HG02852 (cell line): Measurements from ENCODE around the gene GBP3.
"Not testable (repeated sequence)": the region's sequence is repeated elsewhere in the genome, so short reads cannot be mapped to it uniquely, and the experiment has no call there.

Source experiments
- ATAC-seq: cut with Tn5 transposase; IDR thresholded peaks from one replicate; pipeline ENCODE4 v1.9.1; 2021; ENCODE audit warnings: mild to moderate bottlenecking, moderate library complexity; ENCODE audit not compliant: unreplicated experiment

GBP3 gene, protein sequence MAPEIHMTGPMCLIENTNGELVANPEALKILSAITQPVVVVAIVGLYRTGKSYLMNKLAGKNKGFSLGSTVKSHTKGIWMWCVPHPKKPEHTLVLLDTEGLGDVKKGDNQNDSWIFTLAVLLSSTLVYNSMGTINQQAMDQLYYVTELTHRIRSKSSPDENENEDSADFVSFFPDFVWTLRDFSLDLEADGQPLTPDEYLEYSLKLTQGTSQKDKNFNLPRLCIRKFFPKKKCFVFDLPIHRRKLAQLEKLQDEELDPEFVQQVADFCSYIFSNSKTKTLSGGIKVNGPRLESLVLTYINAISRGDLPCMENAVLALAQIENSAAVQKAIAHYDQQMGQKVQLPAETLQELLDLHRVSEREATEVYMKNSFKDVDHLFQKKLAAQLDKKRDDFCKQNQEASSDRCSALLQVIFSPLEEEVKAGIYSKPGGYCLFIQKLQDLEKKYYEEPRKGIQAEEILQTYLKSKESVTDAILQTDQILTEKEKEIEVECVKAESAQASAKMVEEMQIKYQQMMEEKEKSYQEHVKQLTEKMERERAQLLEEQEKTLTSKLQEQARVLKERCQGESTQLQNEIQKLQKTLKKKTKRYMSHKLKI

DNA sequence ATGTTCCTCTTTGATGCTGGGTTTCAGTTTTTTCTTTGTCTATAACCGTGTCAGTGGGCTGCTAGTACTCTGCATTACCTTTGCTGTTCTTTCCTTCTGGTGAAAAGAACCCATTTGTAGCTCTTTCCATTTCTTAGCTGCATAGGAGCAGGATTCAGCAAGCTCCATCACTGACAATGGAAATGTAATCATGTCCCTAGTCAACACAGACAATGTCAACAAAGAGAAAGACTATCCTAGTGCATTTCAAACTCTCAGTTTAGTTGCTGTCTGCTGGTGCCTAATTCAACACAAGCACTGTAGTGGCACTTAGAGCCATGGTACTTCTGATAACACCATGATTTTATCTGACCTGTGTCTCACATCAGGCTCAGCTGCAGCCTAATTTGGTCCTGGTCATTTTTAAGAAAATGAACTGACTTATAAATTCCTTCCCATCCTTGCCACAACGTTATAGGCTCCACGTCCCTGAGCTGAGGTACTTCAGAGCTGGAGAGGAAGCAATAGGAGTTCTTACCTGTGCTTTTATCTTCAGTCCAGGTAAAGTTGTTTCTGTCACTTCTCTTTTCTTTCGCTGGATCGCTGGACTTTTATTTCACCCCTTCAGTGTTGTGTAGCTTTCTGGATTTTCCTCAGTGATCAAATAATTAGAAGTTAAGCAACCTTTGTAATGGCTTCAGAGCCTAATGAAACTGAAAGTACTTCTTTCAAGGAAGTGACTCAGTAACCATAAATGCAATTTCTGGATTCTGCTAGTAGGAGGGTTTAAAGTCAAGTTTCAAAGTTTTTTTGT is at the start of gene GBP3:
GBP3 (minus strand) TSS at position 700 of the 793 bp plus-strand sequence. CDS start 2,145 bp downstream, outside the sequence.
- ATAC-seq: peak; percentile 81

DNA sequence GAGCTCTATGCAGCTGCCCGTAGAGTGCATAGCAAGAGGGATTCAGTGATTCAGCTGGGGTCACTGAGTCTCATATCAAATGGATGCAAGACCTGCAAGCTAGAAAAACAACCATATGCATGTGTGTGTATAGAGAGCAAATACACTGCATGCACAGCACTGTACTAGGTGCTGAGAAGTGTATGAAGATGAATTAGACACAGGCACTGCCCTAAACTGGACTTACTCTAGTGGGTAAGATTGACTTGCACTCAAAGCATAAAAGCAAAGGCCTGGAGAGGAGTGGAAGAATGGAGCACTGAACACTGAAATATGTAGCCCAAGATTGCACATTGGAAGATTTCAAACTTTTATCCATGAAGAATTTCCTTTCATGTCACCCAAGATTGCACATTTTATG is 47.8 kb upstream of the GBP3 start:
- ATAC-seq: no peak

DNA sequence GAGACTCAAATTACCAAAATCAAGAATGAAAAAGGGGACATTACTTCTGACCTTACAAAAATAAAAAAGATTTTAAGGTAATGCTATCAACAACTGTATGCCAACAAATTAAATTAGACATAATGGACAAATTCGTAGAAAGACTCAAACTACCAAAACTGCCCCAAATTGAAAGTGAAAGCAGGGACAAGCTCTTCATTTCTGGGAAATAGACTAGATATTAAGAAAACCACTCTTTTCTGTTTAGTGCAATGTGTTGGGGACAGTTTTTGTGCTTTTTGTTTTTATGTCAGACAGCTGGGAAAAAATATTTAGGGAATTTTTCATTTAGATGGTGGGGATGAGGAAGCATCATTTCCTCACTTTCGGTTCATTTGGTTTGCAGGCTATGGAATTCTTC is 47.3 kb upstream of the GBP3 start:
- ATAC-seq: no peak

DNA sequence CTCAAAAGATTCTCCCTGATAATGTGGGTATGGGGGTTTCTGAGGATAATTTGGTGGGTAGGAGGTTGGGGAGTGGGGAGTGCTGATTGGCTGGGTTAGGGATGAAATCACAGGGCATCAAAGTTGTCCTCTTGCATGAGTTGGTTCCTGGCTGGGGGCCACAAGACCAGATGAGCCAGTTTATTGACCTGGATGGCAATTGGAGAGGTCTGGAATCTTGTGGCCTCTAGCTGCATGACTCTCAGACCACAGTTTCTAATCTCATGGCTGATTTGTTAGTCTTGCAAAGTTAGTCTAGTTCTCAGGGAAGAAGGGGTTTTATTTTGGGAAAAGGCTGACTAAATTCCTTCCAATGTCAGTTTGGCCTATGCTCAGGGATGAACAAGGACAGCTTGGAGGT is 45.6 kb upstream of the GBP3 start:
- no peak for ATAC-seq

DNA sequence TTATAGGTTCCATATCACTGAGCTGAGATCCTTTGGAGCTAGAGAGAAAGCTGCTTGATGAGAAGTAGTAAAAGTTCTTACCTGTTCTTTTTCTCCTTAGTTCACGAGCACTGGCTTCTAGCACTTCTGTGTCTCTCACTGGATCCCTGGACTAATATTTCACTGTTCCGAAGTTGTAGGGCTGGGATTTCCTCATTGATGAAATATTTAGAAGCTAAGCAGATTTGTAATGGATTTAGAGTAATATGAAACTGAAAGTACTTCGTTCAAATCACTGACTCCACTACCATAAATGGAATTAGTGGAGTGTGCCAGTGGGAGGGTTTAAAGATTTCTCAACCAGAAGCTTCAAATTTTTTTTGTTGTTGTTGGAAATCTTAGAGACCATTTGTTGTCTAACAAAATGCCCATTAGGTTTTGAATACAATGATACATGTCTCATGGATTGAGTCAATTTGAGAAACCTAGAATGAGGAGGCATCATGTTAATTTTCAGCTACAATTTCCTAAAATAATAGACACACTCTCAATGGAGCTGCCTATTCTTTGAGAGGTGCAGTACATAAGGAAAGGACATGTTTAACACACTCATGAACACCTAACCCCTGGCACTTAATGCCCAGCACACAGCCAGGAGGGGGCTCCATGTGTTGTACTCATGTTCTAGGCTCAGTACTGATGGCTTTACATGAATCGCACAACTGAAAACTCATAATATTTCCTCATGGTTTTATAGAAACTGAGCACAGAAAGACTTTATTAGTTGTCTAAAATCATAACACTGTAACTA is 42.6 kb upstream of the GBP3 start, which contains the start of gene GBP1:
GBP1 (minus strand) TSS at position 130 of the 790 bp plus-strand sequence. CDS start 1,974 bp downstream, outside the sequence.
- ATAC-seq: peak; percentile 72

DNA sequence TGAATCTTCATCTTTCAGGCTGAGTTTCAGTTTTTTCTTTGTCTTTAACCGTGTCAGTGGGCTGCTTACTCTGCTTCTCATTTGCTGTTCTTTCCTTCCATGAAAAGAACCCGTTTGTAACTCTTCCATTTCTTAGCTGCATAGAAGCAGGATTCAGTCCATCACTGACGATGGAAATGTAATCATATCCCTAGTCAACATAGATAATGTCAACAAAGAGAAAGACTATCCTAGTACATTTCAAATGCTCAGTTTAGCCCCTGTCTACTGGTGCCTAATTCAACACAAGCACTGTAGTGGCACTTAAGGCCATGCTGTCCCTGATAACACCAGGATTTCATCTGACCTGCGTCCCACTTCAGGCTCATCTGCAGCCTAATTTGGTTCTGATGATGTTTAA is 42.0 kb upstream of the GBP3 start:
- peak; percentile 41 for ATAC-seq

DNA sequence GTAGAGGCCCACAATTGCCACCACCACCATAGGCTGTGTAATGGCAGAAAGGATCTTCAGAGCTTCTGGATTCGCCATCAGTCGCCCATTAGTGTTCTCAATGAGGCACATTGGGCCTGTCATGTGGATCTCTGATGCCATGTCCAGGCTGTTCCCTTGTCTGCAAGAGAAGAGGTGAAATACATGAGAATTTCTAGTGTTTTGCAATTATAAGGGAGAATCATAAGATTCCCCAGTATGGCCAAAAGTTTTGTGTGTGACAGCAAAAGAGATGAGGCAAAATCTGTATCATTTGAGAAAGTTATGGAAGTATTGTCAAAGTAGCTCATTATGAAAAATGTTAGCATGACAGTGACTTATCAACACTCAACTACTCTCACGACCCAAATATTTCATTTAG is 40.4 kb upstream of the GBP3 start:
- no peak for ATAC-seq

DNA sequence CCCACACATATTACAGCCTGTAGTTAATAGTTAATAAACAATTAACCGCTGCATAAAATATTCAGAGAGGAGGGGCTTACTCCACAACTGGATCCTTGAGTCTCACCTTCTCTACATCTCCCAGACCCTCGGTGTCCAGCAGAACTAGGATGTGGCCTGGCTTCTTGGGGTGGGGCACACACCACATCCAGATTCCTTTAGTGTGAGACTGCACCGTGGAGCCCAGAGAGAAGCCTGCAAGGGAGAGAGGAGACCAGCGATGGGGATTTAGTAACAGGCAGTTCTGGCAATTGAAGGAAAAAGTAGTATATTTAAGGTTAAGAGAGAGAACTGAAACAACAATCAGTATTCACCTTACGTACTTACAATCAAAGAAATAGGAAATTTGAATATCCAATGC is 37.4 kb upstream of the GBP3 start:
- ATAC-seq: no peak

DNA sequence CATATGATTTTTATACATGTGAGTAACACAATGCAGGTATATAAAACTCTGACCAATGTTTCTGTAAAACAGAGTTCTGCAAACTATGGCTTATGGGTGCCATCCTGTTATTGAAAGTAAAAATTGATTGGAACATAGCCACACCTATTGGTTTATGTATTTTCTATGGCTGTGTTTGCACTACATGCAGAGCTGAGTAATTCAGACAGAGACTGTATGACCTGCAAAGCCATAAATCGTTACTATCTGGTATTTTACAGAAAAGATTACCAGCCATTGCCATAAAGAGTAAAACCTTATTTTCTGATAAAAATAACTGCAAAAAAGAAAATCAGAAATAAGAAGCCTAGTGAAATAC is 29.3 kb upstream of the GBP3 start:
- ATAC-seq: no peak

DNA sequence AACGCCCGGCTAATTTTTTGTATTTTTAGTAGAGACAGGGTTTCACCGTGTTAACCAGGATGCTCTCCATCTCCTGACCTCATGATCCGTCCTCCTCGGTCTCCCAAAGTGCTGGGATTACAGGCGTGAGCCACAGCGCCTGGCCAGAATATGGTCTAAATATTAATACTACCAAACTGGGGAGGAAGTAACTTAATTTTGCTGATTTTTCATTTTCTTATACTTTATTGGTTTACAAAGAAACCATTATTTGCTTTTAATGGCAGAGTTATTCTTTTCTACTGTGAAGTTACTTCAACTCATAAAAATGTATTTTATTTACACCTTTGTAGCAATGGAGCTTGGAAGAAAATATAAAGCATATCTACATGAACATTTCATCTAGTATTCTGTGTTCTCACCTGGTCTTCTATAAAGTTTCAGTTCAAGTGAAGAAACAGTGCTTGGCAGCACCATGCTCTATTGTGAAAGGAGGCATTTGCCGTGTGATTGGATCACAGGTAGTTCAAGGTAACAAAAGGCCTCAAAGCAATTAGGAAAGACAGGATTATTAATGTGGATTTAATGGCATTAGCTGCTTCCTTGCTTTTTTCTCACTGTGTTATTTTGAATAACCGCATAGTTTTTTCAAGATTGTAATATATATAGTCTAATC is 28.8 kb upstream of the GBP3 start:
- ATAC-seq: no peak

DNA sequence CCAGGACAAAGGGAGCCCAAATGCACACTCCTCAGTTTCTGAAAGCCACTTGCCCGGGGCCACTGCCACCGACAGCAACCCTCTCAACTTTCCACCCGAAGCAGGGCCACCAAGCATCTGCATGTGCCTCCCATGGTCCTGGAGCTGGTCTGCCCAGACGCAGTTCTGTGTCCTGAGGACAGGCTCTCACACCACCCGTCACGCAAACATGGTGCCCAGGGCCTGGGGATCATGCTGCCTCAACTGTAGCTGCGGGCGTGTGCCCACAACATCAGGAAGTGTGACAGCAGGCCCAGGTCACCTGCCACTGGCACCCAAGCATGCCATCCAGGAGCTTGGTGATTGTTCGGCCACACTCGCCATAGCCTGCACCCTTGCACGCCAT is 28.0 kb upstream of the GBP3 start:
- ATAC-seq: no peak

DNA sequence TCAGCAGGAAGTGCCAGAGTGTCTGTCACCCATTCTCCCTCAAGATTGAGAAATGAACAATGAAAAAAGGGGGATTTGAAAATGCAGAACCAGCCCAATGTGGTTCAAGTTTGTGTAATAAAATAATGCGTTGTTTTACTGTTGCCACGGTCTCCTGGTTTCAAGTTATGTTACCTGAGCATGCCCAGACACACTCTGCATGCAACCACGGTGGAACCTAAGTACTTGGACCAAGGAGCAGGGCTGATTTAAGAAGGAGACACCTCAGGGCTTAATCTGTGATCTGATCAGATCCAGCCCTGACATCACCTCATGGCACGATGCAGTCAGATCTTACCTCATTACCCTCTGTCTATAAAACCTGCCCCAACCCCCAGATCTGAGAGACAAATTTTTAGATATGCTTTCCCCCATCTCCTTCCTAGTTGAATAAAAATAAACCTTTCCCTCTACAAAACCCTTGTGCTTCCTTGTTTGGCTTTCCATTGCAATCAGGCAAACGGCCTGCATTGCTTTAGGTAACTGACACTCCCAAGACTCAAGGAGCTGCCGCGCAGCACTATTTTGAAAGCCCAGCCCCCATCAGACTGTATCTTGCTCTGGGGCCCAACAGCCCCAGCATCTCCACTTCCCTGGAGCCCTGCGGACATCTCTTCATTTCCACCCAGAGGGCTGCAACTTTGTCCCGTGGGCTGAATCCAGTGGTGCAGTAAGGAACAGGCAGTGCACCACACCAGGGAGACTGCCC is 27.4 kb upstream of the GBP3 start:
- ATAC-seq: not testable (repeated sequence)

DNA sequence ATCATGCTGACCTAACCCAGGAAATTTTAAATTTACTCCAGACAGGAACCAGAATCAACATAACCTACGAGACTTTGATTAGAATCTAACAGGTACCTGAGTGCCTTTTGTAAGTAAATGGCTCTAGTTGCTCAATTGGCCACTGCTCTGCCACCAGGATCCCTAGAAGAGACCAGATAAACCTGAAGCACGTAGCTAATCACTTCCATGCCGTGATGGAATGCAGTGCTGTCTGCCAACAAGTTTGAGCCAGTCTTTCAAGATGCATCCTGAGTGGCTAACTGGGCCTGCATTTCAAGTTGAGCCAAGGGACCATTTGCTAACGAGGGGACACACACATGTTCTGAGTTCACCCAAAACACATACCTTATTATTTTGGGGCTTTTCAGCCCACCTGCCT is 26.5 kb upstream of the GBP3 start:
- not testable (repeated sequence) for ATAC-seq

DNA sequence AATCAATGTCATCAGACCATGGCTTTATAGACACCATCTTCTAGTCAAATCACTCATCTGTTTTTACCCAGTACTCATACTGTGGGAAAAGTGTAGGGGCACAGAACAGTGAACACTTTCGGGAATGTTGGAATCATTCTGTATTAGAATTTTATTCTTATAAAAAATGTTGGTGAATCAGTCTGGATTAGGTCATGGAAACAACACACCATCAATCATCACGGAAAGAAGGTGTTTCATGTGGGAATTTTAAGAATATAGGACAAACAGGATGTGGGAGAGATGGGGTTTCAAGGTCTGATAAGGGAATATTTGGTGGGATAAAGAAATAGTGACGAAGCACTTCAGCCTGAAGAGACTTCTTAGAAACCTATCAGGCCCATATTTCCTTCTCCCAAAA is 25.1 kb upstream of the GBP3 start:
- no peak for ATAC-seq

DNA sequence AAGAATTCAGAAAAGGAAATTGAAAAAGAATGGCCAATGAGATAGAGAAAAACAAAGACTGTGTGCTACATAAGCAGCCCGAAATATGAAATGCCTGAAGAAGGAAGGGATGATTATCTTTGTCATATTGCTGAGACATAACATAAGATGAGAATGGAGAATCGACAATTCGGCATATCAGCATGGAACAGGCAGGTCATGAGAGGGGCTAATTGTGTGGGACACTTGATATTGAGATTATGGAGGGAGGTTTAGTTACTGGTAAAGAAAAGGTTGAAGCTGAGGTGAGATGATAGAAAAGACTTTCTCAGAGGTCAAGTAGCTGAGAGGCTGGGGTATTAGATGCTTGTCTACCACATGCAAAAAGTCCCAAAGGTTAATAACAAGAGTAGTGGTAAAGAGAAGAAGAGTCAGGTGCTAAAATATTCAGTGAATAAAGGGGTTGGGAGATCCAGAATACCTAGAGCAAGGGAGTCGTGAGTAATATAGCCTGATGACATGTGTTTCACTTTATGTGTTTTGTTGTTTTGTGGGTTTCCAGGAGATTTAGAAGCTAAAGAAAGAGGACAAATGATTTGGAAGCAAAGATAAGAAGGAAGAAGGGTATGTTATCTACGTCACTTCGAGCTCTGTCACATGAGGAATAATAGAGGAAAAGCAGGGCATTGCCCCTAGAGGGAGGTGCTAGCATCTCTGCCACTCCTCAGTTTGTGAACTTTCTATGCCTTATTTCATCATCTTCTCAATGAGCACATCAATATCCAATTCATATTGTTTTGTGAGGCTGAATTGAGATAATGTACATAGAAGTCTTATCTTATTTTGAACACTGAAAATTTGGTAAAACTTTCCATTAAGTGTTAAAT is 23.9 kb upstream of the GBP3 start:
- peak; percentile 79 for ATAC-seq

DNA sequence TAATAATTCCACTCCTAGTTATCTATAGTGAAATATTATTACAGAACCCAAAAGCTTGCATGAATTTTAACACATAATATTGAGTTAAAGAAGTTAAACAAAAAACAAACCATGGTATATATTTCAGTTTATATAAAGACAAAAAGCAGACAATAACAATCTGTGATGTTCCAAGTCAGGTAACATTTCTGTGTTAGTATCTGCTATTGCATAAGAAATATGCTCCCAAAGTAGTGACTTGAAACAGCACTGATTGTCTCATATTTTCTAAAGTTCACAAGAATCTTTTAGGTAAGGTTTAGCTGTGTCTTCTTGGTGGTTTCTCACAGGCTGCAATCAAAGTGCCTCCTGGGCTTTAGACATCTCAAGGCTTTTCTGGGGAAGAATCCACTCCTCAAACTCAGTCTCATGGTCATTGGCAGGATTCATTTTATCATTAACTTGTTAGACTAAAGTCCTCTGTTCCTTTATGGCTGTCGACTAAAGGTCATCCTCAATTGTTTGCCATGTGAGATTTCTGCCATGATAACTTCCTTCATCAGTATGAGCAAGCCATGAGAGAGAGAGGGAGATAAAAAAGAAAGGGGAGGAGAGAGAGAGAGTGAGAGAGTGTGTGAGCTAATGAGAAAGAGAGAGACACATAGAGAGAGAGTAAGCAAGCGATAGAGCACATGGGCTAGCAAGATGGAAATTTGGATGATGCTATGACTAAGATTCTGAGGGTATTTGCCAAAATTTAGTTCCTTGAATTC is 22.5 kb upstream of the GBP3 start:
- no peak for ATAC-seq

DNA sequence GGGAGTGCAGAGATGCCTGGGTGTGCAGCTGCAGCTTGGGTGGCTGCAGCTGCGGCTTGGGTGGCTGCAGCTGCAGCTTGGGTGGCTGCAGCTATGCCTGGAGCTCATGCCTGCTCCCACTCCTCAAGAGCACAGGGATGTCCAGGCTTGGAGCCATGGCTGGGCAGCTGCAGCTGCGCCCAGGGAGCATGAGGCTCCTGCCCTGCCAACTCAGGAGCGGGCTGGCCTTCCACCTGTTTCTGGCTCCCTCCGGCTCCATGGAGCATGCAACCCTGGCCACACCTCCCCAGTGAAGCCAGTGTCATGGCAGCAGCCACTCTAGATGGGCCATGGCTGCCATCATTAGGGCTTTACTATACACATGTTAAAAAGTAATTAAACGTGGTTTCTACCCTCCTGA is 21.3 kb upstream of the GBP3 start:
- ATAC-seq: no peak

DNA sequence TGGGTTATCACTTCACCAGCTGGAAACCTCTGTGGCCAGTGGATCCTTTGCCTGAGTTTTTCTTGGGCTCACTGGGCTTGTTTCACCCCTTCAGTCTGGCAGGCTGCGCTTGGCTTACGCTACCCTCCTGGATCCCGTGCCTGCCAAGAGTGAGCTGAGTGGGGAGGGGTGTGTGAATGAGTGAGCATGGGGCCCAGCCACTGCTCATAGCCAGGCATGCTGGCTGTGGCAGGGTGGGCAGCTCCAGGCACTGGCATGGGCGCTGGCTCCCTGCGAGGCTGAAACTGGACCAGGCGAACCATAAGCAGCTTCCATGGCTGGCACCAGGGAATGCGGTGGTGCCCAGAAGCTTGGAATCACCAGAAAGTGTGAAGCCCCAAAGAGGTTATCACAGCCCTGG is 19.8 kb upstream of the GBP3 start:
- no peak for ATAC-seq
